PC-9 (cell line): Measurements from ENCODE around the gene SLC24A5.

ENCODE experiments used
- EZH2 ChIP-seq: fragments of 200-600 bp; sonication (generic); IDR thresholded peaks from 2 replicates; pipeline ENCODE4 v1.8.0; 2017; ENCODE audit warnings: antibody characterized with exemption, low read depth
- TF ChIP-seq, protein P1 (sequence below): fragments of 200-600 bp; sonication (generic); conservative IDR thresholded peaks from 2 replicates; pipeline ENCODE4 v1.6.1; 2017; ENCODE audit warnings: mixed run types, antibody characterized with exemption, mild to moderate bottlenecking, moderate library complexity

DNA sequence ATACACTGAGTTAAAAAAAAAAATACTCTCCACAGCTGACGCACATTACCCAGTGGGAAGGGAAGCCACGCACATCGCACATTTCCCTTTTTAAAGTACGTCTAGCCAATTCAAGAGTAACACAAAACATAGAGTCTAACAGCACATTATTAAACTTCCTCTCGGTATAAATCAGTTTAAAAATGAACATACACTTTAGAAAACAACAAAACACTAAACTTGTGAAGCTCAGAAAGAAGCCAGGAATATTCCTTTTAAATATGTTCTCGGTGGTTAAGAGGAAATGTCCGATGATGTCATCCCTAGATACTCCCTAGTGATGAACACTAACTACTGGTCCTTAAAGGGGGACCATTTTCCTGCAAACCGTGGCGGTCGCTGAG, 56.6 kb downstream of the SLC24A5 start:
- TF ChIP-seq, protein P1, sequence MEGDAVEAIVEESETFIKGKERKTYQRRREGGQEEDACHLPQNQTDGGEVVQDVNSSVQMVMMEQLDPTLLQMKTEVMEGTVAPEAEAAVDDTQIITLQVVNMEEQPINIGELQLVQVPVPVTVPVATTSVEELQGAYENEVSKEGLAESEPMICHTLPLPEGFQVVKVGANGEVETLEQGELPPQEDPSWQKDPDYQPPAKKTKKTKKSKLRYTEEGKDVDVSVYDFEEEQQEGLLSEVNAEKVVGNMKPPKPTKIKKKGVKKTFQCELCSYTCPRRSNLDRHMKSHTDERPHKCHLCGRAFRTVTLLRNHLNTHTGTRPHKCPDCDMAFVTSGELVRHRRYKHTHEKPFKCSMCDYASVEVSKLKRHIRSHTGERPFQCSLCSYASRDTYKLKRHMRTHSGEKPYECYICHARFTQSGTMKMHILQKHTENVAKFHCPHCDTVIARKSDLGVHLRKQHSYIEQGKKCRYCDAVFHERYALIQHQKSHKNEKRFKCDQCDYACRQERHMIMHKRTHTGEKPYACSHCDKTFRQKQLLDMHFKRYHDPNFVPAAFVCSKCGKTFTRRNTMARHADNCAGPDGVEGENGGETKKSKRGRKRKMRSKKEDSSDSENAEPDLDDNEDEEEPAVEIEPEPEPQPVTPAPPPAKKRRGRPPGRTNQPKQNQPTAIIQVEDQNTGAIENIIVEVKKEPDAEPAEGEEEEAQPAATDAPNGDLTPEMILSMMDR = no peak
- no peak for TF ChIP-seq EZH2
